H1 (cell line): Measurements from ENCODE around the gene ABCC9.

Experiments used
- CTCF ChIP-seq, 3 experiments: IDR thresholded peaks; 1 replicate in 2 of 3; 2 replicates in 1 of 3; pipeline versions ENCODE4 v1.5.1 to v1.6.1; 2011; ENCODE audit warnings: low read length in 3 of 3, mild to moderate bottlenecking in 3 of 3, inconsistent platforms in 2 of 3, low read depth in 1 of 3, moderate library complexity in 1 of 3; ENCODE audit not compliant: insufficient read depth in 1 of 3; ENCODE audit errors: control extremely low read depth in 1 of 3
- EGR1 ChIP-seq: IDR thresholded peaks from 2 replicates; pipeline ENCODE4 v1.6.1; 2011; ENCODE audit warnings: low read depth, low read length, borderline replicate concordance
- NRF1 ChIP-seq: IDR thresholded peaks from 2 replicates; pipeline ENCODE4 v1.6.1; 2011; ENCODE audit warnings: mild to moderate bottlenecking, low read depth, low read length, improper control_type of control experiment
- POU5F1 ChIP-seq: IDR thresholded peaks from 2 replicates; pipeline ENCODE4 v1.6.1; 2011; ENCODE audit warnings: low read depth, mild to moderate bottlenecking, low read length, moderate library complexity

GRCh38 chr12:21950649-21951048 is 9.4 kb upstream of the ABCC9 start:
- TF ChIP-seq CTCF (IDR thresholded peaks at IDR 0.05; ENCODE audit: control extremely low read depth in 1 of 3, insufficient read depth in 1 of 3, low read depth in 1 of 3, low read length in 3 of 3) (no peak), NRF1 (no peak), POU5F1 (no peak), EGR1 (no peak)
